NCI-H1048 (cell line): ENCODE results near the gene ADGRA3.
"Not testable (repeated sequence)": the region's sequence is repeated elsewhere in the genome, so short reads cannot be mapped to it uniquely, and the experiment has no call there.

Experiments used
- DNase-seq: peaks from one replicate; lab custom pipeline; 2025; lab: John Stamatoyannopoulos, UW

ADGRA3 gene

DNA sequence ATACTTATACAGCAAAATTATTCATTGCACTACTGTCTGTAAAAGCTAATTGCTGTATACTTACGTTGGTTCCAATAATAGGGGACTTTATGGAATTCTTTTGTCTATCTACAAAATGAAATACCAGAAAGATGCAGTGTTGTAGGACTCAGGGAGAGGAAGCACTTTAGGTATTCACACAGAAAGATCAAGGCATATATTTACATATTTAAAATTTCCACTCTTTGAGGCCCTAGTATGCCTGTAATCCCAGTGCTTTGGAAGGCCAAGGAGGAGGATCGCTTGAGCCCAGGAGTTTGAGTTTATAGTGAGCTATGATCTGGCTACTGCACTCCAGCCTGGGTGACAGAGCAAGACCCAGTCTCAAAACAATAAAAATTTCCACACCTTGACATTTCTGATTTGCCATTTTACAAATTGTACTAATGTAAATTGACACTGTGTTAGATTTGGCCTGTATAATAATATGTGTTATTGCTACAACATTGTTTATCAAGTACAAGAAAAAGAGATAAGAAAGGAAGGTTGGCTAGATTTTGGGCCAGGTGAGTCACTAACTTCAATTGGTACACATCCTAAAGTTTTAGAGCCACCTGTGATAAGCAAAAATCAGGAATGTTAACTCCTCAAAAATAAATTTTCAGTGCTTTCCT, 35.1 kb downstream of the ADGRA3 start:
- no peak for DNase-seq

DNA sequence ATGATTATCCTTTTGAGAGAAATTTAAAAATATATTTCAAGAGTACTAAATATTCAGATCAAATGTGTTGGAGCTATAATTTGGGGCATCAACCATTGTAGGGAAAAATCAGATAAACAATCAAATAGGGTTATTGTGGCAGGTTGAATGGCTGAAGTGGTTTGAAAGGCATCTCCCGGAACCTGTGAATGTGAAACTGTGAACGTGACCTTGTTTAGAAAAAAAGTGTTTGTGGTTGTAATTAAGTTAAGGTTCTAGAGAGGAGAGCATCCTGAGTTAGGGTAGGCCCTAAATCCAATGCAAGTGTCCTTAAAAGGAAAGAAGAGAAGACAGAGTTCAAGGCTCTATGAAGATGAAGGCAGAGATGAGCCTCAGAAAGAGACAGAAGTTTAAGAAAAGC, 37.4 kb downstream of the ADGRA3 start:
- no peak for DNase-seq

DNA sequence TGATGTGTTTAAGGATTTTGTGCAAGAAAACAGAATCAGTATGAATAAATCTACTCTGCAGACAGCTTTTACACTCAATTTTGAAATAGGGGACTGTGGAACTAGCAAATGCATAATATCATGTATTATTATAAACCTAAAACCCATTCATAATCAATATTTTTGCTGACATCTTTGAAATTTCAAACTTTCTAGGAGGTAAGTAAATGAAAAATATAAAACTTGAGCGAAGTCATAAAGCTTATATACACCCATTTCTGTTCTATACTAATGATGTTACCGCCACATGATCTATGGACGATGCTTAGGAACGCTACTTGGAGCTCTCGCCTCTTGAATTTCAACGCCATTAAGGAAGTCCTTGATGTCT, 38.1 kb downstream of the ADGRA3 start:
- DNase-seq: no peak

DNA sequence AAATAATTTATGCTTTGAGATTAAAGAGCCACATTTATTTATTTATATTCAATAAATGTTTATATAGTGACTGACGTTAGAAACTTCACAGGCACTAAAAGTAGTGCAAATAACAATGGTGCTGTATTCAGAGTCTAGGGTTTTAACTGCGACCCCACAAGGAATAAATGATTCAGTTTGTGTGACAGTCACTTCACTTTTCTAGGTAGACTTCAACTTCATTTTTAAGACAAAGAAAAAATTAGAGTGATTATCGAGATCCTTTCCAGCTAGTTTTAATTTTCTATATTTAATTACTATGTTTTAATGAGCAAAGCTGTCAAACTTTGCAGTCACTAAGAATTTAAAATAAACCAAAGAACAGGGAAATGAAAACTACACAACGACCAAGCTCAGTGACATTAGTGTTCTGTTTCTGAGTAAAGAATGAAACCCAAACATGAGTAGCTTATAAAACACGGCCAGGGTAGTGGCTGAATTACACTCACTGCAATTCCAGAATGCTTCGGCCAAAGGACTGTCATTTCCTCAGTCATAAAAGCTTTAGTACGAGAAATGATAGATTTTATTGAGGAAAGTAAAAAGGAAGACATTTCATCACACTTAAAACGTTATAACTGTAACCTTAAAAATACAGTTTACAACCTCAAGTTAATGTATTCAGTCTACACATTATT, 38.6 kb downstream of the ADGRA3 start:
- no peak for DNase-seq

DNA sequence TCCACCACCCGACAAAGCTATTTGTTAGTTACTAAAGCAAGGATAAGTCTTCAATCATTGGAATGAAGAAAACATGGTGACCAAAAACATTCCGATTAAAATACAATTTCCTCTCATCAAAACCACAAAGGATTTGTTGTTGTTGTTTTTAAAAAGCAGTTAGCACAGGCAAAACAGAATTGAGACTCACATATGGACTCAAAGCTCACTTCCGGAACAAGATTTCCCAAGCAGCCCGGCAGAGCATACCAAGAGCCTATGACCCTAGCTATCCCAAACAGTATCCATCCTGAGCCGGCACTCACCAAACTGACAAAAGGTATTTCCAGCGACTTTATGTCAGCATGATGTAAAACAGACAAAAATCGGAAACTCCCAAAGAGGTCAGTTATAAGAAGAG, 39.9 kb downstream of the ADGRA3 start:
- no peak for DNase-seq

DNA sequence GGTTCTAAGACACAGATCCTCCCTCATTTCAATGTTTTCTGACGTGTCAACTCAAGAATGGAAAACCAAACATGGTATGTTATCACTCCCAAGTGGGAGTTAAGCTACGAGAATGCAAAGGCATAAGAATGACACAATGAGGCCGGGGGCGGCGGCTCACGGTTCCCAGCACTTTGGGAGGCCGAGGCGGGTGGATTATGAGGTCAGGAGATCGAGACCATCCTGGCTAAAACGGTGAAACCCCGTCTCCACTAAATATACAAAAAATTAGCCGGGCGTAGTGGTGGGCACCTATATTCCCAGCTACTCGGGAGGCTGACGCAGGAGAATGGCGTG, 40.6 kb downstream of the ADGRA3 start:
- not testable (repeated sequence) for DNase-seq

DNA sequence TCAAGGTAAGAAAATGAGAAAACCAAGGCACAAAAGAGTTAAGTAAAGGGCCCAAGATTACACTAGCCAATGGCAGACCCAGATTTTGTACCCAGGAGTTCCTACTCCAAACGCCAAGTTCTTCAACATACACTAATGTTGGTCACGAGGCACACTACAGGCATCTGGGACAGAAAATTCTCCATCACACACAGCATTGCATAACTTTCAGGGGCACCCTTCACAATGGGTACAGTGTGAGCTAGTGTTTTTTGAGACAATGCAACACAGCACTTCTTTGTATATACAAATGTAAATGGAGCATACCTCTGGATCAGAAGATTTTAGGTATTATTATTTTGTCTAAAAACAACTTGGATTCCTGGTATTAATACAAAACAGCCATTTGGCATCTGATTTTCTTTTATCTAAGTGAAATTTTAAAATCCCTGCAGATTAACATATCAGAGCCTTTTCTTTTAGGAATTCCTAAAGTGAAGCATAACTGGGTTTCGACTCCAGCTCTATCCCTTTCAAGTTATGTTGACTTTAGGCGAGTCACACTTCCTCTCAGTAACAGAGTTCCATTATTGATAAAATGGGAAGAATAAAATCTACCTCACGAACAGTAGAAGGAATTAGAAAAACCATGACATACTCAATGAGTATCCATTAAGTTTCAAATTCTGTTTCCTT, 41.1 kb downstream of the ADGRA3 start:
- DNase-seq: no peak

DNA sequence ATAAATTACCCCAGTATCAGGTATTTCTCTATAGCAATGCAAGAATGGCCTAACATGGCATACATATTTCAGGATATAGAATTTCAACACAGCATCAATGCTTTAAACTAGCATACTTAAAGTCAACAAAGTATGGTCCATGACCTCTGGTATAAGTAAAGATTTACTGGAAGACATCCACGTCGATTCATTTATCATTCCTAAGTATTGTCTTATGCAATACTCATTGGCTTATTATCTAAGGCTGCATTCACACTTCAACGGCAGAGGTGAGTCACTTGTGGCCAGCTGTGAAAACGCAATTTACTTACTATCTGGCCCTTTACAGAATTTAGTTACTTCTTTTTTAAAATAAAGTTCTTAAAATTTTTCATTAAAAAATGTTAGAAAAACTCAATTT, 42.6 kb downstream of the ADGRA3 start:
- DNase-seq: no peak

DNA sequence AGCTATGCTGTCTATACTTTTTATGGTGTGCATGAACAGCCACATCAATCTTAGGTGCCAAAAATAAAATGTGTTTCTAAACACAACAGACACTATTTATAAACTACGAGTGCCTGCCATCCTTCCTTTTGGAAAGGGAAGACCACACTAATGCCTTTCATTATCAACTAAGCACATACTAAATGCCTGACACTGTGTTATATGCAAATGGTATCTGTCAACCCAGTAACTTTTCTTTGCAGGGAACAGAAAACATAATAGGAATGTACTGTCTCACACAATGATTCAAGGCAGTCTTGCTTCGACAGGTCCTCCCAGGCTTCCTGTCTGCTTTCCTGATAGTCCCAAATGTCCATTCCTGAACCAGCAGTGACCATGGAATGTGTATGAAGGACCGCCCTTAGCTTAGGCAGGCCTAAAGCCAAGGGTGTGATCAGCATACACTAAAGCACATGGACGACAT, 43.8 kb downstream of the ADGRA3 start:
- no peak for DNase-seq

DNA sequence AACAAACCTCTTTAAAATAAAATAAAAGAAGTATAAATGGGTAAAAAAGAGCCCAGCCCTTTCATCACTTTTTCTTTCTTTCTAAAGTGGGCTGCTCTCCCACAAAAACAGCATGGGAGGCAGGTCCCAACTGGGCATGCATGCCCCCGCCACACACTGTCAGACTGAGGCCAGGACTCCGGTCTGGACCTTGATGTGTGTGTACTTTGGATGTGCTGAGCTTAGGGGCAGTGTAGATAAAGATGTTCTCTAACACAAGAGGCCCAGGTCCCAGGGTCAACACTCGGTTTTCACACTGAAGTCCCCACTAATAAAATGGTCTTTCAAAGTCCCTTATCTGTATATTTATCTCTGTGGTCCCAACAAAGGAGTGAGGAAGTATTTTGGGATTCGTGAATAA, 44.4 kb downstream of the ADGRA3 start:
- no peak for DNase-seq

DNA sequence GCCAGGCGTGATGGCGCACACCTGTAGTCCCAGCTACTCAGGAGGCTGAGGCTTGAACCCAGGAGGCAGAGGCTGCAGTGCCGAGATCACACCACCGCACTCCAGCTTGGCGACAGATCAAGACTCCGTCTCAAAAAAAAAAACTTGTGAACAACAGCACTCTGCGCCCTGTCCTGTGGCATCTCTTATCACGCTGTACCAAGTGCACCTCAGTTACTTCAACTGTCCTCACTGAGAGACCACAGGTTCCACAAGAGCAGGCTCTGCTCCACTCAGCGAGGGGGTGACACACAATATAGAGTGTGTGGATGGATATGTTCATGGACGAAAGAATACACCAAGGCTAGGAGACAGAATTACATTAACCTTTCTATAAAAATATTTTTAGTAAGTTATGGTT, 49.3 kb downstream of the ADGRA3 start:
- no peak for DNase-seq

DNA sequence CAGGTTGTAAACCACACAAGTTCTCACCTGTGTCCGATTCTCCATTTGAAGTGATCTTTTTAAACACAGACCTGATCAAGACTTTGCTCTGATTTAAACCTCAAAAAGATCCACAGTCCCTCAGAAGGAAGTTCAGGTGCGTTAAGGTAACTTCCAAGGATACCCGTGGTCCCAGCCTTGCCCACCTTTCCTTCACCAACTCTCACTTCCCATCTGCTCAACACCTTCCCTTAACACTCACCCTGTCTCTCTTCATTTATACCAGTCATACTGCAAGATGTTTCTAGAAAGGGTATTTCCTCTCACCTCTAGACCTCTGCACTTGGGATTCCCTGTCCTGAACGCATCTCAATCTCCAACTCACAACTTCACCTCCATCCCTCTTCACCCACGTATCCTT, 49.9 kb downstream of the ADGRA3 start:
- no peak for DNase-seq

DNA sequence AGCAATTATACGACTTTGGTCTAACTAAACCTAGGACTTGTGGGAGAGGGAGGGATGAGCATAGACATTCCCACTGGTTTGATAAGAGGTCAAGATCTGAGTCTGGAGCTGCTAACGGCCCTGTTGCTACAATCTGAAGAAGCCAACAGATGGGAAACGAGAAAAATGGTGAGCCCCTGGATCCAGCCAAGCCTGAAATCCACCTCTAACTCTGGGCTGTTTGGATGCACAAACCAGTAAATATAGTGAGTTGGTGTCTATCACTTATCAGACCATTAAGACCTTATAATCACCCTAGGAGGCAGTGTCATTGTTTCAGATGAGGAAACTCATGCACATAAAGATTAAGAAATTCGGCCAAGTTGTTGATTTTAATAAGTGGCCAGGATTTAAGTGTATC, 50.5 kb downstream of the ADGRA3 start:
- no peak for DNase-seq

DNA sequence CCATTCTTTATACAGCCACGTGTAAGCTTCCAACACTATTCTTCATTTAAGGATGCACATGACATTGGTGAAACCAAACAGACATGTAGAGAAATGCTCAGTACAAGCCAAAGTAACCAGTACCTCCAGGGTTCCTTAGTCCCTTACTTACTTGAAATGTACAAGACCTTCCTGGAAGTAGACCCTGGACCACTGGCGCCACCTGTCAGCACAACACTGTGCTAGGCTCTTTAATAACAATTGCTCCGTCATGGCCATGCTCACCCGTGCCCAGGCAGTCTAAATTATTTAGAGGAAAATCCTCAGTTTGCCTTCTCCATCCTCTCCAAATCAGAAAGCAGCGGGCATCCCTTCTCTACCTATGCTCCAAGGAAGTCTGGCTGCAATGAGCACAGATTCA, 52.7 kb downstream of the ADGRA3 start:
- no peak for DNase-seq

DNA sequence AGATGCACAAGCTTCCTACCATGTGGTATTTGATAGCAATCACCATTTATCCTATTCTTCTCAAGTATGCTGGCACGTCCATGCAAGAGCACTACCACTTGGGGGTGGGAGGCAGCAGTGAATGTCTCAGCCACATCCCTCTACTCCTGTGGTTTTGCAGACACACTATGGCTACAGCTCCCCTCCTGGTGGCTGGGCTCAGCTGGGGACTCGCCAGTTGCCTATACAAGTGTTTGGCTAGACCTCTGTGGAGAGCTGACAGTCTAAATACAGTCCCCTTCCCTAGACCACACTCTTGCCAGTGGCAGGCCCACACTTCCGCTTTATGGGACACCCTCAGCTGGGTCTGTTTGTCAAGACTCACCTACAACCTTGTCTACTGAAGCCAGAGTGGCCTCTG, 53.2 kb downstream of the ADGRA3 start:
- no peak for DNase-seq

DNA sequence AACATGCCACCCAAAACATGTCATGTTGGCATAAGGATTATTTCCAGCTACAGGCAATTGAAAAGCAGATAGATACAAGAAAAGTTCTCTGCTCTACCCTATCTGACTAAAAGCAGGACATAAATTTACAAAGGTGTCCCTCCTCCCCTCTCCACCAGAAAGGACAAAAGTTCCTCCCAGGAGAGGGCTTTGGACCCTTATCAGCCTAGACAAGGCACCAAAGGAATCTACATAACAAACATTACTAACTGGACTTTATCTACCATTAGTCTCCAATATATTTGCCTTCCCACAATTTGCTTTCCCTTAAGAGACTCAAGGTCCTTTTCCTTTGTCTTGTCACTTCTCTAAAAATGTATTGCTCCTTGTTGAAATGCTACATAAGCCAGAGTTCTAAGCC, 55.6 kb downstream of the ADGRA3 start:
- DNase-seq: no peak

DNA sequence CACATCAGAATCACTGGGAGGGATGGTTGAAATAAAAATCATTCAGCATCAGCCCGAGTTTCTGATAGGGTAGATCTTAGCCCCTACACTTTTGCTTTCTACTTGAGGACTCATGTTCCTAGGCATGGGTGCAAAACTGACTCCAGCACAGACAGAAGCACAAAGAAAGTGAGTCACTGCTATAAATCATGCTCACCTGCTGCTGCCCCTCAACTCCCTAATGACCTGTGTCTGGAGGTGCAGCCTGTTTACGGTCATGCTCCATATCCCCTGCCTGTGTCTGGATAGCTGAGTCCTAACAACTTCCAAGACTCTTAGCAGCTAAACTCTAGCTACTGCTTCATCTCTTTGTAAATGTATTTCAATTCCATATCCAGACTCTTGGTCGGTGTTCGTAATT, 57.8 kb downstream of the ADGRA3 start:
- no peak for DNase-seq

DNA sequence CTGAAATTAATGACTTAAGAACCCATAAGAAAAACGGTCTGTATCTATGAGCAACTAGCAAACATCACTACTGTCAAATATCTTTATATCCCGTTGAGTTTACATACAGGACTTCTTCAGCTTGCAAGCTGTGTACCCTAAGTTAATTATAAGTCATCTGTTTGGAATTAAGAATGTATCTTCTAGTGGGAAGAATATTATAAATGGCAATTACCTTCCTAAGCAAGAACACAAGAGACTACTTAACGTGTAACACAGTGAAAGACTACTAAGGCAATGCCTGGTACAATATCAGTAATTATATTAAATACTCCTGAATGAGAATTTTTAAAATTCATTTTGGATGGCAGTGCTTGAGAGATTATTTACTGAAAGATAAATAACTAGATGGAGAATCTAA, 58.5 kb downstream of the ADGRA3 start:
- no peak for DNase-seq

DNA sequence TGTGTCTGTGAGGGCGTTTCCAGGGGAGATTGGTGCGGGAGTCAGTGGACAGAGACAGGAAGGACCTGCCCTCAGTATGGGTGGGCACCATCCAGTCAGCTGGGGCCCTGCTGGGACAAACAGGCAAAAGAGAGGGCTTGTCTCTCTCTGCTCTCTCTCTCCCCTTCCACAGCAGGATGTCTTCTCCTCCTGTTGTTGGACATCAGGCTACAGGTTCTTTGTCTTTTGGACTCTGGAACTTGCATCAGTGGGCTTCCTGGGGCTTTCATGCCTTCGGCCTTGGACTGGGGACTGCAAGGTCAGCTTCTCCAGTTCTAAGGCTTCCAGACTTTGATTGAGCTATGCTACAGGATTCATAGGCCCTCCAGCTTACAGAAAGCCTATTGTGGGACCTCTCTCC, 59.6 kb downstream of the ADGRA3 start:
- no peak for DNase-seq

DNA sequence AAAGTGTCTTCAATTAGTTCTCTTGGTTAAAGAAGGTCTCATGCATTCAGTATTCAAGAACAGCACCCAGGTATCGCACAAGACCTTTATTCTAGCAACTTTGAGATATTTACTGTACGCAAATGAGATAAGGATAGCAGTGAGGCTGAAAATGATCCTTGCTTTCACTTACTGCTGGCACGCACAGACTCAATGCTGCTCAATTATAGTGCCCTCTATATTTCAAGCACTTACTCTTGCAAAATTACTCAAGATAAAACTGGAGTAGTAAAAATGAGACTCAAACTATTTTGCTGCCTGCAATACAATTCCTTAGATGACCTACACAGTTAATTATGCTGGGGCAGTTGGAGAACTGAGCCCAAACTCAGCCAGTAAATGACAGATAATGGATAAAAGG, 60.9 kb downstream of the ADGRA3 start:
- DNase-seq: no peak

DNA sequence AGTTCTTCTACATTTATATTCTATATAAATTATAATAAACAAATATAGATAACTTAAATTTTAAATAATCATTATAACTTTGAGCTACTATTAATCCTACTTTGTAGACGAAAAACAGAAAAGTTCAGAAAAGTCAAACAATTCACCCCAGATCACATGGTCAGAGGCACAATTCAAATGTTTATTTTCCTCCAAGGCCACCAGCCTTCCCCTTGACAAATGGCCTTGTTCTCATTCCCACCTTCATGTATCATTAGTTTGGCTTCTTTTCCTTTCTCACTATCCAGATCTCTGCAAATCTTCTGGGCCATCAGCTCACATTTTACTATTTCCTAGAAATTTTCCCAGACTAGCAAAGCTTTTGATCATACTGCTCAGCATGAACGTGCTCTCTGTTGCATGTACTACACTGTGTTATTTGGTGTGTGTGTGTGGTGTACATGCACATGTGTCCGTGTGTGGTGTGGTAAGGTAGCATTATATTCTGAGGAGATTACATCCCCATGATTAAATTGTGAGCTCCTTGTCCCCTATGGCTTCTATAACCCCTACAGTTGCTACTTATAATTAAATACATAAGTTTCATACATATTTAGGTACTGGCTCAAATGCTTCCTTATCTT, 61.5 kb downstream of the ADGRA3 start:
- no peak for DNase-seq

DNA sequence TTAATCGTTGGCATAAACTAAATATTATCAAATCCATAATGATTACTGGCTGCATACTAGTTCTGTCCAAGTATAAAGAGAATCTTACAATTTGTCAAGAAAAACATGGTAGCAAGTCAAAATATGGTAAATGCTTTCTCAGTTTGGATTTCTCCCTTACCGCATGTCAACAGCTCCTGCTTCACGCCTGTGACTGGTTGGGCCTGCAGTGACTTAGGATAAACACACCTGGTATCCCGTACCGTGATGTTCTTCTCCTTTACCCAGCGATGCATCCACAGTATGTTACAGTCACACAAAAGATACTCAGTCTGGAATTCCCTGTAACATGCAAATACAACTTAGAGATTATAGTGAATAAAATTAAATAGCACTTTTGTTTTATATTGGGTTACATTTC, 71.1 kb downstream of the ADGRA3 start:
- DNase-seq: no peak

DNA sequence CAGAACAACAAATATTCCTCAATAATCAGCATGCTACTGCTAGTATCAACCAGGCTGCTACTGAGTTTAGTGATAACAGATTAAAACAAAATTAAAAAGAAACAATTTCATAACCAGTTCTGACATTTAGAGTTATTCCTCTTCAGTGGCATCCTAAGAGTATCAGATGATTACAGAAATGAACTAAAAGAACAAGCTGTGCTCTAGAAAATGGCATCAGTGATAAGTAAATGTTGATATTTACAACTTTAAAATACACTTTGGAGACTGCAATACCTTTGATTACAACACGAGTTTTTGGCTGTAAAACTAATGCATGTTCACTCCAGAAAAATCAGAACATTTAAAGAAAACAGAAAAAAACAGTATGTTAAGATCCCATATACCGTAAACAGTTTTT, 72.9 kb downstream of the ADGRA3 start:
- DNase-seq: no peak
